C4-2B (cell line): ENCODE measurements around the gene TMA16.

Experiments
- CTCF ChIP-seq: fragments of 450-650 bp; conservative IDR thresholded peaks from 2 replicates; pipeline ENCODE4 v1.5.1; 2017; ENCODE audit warnings: mild to moderate bottlenecking
- ZFX ChIP-seq: fragments of 450-650 bp; IDR thresholded peaks from 2 replicates; pipeline ENCODE4 v1.6.1; 2017

- TF ChIP-seq CTCF = no peak
- TF ChIP-seq ZFX = no peak
These were observed 17.6 kb upstream of the TMA16 start for GRCh38 chr4:163476761-163477438.
